GM19351 (cell line): ENCODE measurements around the gene DBP.
"Not testable (repeated sequence)": the region's sequence is repeated elsewhere in the genome, so short reads cannot be mapped to it uniquely, and the experiment has no call there.

Experiments used
- ATAC-seq: cut with Tn5 transposase; IDR thresholded peaks from one replicate; pipeline ENCODE4 v1.9.1; 2021; ENCODE audit warnings: mild to moderate bottlenecking, moderate library complexity; ENCODE audit not compliant: unreplicated experiment

DBP gene

DNA sequence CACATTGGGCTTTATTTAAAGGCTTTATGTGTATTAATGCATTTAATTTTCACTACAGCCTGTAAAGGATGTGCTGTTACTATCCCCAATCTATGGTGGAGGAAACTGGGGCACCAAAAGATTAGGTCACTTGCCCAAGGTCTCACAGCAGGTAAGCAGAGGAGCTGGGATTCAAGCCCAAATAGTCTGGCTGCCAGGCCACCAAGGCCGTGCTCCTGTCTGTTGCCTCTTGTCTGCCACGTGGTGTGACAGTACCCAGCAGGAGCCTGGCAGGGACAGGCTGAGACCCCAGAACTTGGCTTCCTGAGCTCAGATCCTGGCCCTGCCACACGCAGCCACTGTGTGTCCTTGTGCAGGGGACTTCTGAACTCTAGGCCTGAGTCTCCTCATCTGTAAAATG is 31.2 kb upstream of the DBP start:
- no peak for ATAC-seq

DNA sequence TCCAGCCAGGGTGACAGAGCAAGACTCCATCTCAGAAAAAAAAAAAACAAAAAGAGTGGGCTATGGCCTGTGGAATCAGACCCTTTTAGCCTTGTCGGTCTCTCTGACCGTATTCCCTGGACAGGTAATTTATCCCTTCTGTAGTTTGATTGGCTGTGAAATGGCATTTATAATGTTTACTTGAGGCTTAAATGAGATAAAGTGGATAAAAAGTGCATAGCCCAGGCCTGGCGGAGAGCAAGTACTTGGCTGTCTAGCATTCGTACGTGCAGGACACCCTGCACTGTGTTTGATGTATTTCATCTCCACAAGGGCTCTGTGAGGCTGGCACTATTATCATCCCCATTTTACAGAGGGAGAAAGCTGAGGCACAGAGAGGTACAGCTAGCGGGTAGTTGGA is 28.6 kb upstream of the DBP start:
- ATAC-seq, result no peak

DNA sequence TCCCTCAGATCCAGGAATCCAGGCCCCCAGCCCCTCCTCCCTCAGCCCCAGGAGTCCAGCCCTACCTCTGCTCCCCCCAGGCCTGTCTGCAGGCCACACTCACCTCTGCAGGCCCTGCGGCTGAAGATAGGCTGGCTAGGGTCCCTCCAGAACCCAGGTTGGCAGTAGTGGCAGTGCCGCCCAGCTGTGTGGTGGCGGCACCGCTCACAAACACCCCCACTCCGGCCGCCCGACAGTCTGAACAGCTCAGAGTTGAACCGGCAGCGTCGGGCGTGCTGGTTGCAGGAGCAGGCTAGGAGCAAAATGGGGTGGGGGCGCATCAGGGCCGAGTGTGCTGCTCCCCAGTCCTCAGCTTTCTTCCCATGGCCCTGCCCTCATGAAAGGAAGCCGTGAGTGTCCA is 27.3 kb upstream of the DBP start:
- no peak for ATAC-seq

DNA sequence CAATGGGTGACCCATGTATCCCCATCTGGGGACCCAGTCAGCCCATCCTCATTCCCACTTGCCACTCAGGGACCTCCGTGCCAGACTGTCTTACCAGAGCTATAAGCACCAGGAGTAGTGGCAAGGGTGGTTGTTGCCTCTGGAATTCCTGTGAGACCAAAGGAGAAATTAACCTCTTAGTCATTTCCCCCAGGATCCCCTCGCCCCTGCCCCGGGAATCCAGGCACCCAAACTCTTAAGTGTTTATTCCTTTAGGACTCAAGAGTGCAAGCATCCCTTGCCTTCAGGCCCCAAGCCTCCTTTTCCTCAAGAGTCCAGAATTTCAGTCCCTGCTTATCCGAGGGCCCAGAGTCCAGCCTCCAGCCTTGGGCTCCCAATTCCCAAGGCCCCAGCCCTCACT is 26.5 kb upstream of the DBP start:
- no peak for ATAC-seq

DNA sequence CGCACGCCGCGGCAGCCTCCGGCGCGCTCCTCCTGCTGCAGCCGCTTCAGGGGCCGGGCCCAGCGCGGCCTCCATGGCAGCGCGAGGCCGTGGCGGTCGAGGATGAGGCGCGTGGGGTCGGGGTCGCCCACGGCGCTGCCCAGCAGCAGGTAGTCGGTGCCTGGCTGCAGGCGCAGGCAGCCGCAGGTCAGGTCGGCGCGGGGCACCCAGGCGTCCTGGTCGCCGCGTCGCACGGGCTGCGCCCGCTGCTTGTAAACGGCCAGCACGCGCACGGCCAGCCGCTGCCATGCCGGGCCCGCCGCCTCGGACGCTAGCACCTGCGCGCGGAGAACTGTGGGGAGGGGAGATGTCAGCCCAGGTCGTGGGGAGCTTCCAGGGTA is 24.5 kb upstream of the DBP start:
- ATAC-seq, result no peak

DNA sequence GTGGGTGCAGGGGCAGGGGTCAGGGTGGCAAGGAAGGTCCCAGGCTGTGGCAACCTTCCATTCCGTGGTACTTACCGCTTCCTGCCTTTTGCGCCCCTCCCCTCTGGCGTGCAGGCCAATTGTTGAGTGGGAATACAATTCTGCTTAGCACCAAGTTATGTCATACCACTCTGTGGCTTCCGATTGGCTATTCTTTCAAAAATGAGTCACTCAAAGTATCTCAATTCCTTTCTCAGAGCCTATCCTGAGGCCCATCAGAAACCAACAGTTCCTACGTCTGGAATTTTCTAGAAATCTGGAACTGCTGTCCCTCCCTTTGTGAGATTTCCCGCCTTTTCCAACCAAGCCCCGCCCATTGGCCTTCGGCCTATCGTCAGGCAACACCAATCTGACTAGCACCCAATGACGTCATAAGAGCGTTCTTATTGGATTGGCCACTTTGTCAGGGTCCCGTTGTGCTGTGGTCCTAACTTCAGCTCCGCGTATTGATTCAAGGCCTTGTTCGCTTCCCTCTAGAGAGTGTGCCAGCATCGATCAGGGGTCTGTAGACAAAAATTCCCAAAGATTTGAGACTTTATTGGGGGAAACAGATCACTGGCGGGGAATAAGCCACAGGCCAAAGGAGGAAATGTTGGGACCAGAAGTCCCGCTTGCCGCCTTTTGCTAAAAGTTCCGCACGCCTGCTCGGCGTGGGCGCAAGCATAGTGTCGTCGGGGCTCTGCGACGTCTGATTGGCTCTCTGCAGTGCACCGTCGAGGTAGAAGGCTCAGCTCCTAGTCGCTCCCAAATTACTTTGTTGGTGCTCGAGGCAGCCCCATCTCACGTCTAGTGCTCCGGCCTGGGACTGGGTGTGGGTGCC is 23.9 kb upstream of the DBP start:
- peak; percentile 77 for ATAC-seq

DNA sequence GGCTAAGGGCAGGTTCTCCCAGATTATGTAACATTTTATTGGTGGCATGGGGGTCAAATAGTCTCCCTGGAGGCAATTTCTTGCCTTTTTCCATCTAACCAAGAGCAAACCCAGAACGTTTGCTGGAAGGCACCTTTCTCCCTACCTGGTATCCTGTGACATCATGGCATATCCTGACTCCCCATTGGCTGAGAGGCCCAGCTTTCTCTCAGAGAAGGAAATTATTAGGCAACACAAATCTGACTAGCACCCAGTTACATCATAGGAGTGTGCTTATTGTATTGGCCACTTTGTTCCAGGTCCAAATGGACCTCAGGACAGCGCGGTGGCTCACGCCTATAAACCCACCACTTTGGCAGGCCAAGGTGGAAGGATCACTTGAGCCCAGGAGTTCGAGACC is 22.6 kb upstream of the DBP start:
- ATAC-seq, result no peak

DNA sequence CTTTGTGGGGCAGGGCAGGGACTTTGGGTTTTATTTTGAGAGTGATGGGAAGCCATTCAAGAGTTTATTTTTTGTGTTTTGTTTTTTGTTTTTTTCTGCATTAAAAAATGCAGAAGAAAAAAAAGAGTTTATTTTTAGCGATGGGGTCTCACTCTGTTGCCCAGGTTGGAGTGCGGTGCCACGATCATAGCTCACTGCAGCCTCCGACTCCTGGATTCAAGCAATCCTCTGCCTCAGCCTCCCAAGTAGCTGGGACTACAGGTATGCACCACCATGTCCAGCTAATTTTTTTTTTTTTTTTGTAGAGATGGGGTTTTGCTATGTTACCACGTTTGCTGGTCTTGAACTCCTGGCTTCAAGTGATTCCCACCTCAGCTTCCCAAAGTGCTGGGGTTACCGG is 21.3 kb upstream of the DBP start:
- no peak for ATAC-seq

DNA sequence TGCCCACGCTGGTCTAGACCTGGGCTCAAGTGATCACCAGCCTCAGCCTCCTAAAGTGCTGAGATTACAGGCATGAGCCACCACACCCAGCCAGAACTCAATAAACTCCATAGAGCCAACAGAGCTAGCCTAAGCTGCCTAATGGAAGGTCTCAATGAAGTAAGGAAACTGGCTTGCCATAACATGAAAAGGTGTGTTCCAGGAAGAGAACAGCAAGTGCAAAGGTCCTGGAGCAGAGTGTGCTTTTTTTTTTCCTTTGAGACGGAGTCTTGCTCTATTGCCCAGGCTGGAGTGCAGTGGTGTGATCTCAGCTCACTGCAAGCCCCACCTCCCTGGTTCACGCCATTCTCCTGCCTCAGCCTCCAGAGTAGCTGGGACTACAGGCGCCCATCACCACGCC is 20.6 kb upstream of the DBP start:
- ATAC-seq, result not testable (repeated sequence)

DNA sequence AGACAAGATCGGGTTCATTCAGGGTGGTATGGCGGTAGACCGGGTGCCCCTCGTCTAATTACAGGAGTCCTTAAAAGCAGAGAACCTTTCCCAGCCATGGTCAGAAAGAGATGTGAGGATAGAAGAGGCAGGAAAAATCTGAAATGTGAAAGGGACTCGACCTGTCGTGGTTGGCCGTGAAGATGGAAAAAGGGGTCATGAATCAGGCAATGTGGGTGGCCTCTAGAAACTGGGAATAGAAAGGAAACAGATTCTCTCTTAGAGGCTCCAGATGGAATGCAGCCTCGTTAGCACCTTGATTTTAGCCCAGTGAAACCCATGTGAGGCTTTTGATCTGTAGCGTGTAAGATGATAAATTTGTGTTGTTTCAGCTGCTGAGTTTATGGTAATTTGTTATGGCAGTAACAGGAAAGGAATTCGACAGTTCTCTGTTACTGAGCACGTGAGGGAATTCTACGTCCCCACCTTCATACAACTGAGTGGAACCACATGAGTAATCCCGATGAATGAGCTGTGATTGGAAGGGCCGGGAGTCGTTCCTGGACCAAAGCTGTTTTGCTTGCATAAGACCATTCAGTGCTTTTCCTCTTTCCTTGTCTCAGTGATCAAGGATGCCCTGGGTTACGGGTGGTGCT is 19.8 kb upstream of the DBP start:
- no peak for ATAC-seq

DNA sequence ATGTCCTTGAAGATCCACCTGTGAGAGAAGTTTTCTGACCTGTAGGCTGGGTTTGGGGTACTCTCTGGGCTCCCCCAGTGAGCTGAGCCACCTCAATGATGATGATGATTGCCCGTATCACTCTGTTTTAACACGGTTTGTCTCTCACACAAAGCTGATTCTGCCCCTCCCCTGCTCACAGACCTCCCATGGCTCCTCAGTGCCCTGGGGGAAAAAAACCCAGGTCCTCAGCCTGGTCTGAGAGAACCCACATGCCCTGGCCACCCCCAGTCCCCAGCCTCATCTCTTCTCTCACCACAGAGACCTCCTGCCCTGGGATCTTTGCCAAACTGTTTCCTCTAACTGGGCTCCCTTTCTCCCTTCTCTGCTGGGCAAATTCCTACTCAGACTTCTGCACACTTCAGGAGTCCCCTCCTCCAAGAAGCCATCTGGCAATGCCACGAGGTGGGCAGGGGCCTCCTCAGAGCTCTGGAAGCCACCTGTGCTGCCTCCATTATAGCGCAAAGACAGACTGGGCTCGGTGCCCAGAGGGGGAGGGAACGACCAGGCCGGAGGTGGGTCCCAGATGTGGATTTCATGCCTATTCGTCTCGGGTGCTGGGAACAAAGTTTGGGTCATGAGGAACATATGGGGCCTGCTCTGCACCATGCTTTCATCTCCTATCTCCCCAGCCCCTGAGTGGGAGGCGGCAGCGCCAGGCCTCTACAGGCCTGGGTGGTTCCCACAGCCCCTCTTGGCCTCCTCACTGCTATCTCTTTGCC is 17.3 kb upstream of the DBP start:
- ATAC-seq, result no peak

DNA sequence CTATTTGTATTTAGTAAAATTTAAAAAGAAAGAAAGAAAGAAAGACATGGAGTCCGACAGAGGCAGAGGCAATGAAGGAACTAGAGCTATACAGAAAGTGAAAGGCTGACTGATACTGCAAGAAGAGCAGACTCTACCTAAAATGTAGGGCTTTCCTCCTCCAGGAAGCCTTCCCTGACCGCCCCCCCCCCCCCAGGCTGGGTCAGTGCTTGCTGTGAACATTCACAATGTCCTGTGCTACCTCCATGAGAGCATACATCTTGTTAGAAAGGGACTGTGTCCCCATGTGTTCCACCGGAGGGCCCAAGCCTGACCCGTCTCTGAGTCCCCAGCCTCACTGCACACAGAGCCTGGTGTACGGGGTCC is 14.5 kb upstream of the DBP start:
- no peak for ATAC-seq

DNA sequence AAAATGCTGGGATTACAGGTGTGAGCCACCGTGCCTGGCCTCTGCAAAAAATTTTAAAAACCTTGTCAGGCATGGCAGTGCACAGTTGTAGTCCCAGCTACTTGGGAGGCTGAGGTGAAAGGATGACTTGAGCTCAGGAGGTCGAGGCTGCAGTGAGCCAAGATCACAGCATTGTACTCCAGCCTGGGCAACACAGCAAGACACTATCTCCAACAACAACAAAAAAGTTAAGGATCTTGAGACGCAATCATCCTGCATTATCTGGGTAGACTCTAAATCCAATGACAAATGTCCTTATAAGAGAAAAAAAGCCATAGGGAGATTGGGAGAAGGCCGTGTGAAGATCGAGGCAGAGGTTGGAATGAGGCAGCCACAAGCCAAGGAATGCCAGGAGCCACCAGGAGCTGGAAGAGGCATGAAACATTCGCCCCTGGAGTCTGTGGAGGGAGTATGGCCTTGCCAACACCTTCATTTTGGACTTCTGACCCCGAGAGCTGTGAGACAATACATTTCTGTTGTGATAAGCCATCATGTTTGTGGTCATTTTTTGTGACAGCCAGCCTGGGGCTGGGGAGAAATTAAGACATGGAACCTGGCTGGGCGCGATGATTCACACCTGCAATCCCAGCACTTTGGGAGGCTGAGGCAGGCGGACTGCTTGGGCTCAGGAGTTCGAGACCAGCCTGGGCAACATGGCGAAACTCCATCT is 13.9 kb upstream of the DBP start:
- ATAC-seq, result no peak

DNA sequence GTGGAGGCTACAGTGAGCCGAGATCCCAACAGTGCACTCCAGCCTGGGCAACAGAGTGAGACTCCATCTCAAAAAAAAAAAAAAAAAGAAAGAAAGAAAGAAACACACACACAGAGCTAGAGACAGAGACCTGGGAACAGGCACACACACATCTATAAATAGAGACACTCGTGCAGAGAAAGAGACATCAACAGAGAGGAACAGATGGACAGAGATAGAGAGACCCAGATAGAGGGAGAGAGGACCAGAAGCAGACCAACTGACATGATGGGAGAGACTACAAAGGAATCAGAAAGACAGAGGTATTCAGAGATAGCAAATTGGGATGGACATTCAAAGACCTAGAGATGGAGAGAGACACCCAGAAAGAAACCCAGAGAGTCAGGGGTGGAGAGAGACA is 11.0 kb upstream of the DBP start:
- no peak for ATAC-seq

DNA sequence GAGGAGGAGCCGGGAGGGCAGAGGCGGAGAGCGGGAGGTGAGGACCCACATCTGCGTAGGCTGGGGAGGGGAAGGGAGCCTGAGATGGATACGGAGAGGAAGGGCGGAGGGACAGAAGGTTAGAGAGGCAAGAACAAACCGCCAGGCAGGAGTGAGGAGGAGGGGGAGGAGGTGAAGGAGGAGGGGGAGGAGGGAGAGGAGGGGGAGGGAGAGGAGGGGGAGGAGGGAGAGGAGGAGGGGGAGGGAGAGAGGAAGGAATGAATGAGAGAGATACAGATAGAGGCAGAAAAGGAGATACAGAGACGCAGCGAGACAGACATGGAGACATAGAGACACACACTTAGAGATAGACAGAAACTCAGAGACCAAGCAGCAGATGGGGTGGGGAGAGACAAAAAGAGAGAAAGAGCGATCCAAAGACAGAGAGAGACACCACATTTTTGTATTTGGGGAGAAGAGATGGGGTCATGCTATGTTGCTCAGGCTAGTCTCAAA is 9.6 kb upstream of the DBP start:
- no peak for ATAC-seq

DNA sequence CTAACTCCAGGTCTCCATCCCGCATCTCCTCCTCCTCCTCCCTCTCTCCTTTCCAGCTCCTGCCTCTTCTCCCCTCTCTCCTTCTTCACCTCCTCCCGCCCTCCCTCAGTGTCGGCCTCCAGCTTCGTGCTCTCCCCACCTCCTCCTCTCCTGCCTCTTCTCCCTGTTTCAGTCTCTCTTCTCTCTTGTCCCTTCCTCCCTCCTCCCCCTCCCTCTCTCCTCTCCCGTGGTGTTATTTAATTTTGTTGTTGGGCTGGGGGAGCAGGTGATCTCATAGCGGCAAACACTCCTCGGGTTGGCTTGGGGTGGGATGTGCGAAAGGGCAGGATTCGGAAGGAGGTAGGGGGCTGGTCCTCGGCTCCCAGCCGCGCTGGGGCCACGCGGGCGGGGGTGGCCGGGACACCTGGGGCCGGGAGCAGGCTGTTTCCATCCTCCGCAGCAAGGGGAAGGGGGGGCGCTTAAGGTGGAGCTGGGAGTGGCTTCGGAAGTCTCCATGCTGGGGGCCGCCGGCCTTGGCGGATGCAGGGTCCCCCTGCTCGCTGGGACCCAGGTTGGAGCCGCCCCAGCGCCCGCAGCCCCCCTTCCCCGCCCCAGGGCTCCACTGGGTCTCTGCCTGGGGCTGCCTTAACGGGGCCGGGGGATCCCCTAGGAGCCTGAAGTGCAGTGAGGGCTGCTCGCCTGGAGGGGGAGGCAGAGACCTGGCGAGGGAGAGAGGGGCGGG is 9.0 kb upstream of the DBP start, which contains the start of gene CA11:
TSS of gene CA11 (minus strand) at position 187 of the 721 bp plus-strand sequence. CDS start 555 bp downstream, outside the sequence.
- peak; percentile 59 for ATAC-seq

DNA sequence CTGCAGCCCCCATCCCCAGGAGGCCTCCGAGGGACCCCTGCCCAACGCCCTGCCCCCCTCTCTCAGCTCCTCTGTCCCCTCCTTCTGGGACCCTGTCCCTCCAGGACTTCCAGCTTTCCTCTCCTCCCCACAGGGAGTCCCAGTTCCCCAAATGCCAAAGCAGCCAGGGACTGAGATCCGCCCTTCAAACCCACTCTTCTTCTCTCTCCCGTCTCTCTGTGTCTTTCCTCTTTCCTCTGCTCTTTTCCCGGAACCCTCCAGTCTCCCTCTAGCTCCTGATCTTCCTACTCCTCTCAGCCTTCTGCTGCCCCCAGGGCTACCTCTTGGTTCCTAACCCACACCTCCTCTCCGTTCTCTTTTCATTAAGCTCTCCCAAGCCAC is 8.4 kb upstream of the DBP start:
- no peak for ATAC-seq

DNA sequence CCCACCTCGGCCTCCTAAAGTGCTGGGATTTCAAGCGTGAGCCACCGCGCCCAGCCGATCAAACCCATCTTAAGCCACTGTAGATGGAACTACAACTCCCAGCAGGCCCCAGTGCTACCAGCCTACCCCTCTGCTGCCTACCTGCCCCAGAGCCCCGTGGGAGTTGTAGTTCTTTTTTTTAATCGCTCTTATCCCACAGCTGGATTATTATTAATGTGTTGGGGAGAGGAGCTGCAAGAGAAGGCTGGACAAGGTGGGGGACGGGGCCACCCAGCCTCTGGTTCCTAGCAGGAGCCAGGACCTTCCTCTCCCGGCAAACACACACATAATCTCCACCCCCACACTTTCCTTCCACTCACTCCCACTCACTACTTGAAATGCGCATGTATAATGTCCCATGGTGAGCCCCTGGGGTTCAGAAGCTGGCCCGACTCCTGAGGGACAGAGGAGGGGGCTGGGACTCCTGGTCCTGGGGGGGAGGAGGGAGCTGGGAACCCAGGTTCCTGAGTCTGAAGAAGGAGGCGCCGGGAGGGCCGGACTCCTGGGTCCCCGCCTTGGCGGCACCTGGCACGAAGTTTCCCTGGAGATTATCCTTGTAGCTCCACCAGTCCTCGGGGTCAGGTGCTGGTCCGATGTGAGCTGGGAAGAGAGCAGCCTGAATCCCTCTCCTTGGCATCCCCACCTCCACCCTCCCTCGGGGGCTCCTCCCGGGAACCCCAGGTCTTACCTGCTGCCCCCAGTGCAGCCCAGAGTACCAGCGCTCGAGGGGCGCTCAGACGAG is 7.8 kb upstream of the DBP start:
- peak; percentile 54 for ATAC-seq

DNA sequence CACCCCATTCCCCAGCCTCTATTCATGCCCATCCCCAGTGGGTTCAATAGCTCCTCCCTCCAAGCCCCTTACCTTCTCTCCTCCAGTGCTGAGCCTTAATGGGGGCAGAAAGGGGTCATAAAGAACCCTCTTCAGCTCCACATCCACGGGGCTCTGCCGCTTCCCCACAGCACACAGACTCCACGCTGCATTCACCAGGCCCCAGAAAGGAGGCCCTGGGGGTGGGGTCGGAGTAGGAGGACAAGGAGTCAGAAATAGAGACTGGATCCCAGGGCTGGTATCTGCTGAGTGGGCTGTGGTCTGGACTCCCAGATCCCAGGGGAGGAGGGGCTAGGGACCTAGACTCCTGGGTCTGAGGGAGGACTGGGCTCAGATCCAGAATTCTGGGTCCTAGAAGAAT is 7.2 kb upstream of the DBP start:
- no peak for ATAC-seq

DNA sequence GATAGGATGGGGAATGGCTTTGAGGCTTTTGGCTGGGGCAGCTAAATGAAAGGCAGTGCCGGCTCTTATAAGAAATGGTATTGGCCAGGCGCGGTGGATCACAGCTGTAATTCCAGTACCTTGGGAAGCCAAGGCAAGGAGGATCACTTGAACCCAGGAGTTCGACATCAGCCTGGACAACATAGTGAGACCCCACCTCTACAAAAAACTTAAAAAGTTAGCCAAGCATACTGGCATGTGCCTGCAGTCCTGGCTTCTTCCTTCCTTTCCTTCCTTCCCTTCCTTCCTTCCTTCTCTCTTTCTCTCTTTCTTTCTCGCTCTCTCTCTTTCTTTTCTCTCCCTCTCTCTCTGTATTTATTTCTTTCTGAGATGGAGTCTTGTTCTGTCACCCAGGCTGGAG is 5.7 kb upstream of the DBP start:
- no peak for ATAC-seq
